HCT116 (cell line): ENCODE data around the gene TUBD1.
A peak's percentile ranks its signal among the peaks of the same experiment; 100 is the strongest.

ENCODE experiments used
- CEBPB ChIP-seq: IDR thresholded peaks from 2 replicates; pipeline ENCODE4 v1.6.1; 2012; ENCODE audit warnings: low read depth
- CTCF ChIP-seq, 3 experiments: fragments of 200-600 bp in 1 of 3; sonication (generic) in 1 of 3; IDR thresholded peaks in 2 of 3; conservative IDR thresholded peaks in 1 of 3; 2 replicates each; pipeline ENCODE4 v1.5.1; 2012 to 2017; ENCODE audit warnings: low read depth in 2 of 3, low read length in 2 of 3, antibody characterized with exemption in 1 of 3, borderline replicate concordance in 1 of 3, control low read depth in 1 of 3, mild to moderate bottlenecking in 1 of 3, mixed read lengths in 1 of 3, mixed run types in 1 of 3, moderate library complexity in 1 of 3; ENCODE audit not compliant: insufficient read depth in 1 of 3
- EZH2 ChIP-seq: fragments of 200-600 bp; sonication (generic); IDR thresholded peaks from 2 replicates; pipeline ENCODE4 v1.6.1; 2017; ENCODE audit warnings: antibody characterized with exemption, mixed run types
- JUND ChIP-seq: IDR thresholded peaks from 2 replicates; pipeline ENCODE4 v1.6.1; 2012
- POLR2A ChIP-seq: IDR thresholded peaks from 2 replicates; pipeline ENCODE4 v1.7.0; 2011; ENCODE audit warnings: borderline replicate concordance; ENCODE audit not compliant: insufficient read depth, insufficient read length; ENCODE audit errors: extremely low read depth
- POLR2AphosphoS5 ChIP-seq: IDR thresholded peaks from 2 replicates; pipeline ENCODE4 v1.6.1; 2011; ENCODE audit warnings: mild to moderate bottlenecking, low read depth, low read length, moderate library complexity
- RAD21 ChIP-seq: IDR thresholded peaks from 2 replicates; pipeline ENCODE4 v1.6.1; 2012; ENCODE audit warnings: low read depth, mild to moderate bottlenecking
- SP1 ChIP-seq: IDR thresholded peaks from 2 replicates; pipeline ENCODE4 v1.6.1; 2012; ENCODE audit warnings: low read depth
- ZBTB33 ChIP-seq: IDR thresholded peaks from 2 replicates; pipeline ENCODE4 v1.6.1; 2011; ENCODE audit warnings: mild to moderate bottlenecking, low read length, moderate library complexity; ENCODE audit not compliant: insufficient replicate concordance; ENCODE audit errors: extremely low read depth
- ZFX ChIP-seq: fragments of 450-650 bp; IDR thresholded peaks from 2 replicates; pipeline ENCODE4 v1.6.1; 2017
- ZNF274 ChIP-seq: fragments of 200-500 bp; sonication (Bioruptor generic); IDR thresholded peaks from 2 replicates; pipeline ENCODE4 v1.6.1; 2014; ENCODE audit warnings: mild to moderate bottlenecking, low read depth, low read length, inconsistent platforms

- no peak for TF ChIP-seq ZFX
- no peak for TF ChIP-seq SP1
- TF ChIP-seq EZH2 = no peak
- TF ChIP-seq CTCF (IDR thresholded peaks at IDR 0.05 in 2 of 3, conservative IDR thresholded peaks at IDR 0.05 in 1 of 3; ENCODE audit: borderline replicate concordance in 1 of 3, insufficient read depth in 1 of 3, low read depth in 2 of 3, low read length in 2 of 3) = no peak
- no peak for TF ChIP-seq ZBTB33
- TF ChIP-seq ZNF274 = no peak
- no peak for TF ChIP-seq CEBPB
- TF ChIP-seq JUND = no peak
- 0 out of 2 replicates have a peak, but pooled peaks have one; percentile 1 for TF ChIP-seq RAD21
- no peak for TF ChIP-seq POLR2A
- no peak for TF ChIP-seq POLR2AphosphoS5
These were observed 34.5 kb downstream of the TUBD1 start for GRCh38 chr17:59858167-59858816.
